ENCODE results near the gene SDHAF1.
A peak's percentile ranks its signal among the peaks of the same experiment; 100 is the strongest.
"Not testable (repeated sequence)": the region's sequence is repeated elsewhere in the genome, so short reads cannot be mapped to it uniquely, and the experiment has no call there.

GRCh38 chr19:36041092-36041491, 46.1 kb downstream of the SDHAF1 start:
- TF ChIP-seq POLR2A (IDR thresholded peaks at IDR 0.05; ENCODE audit: control extremely low read depth in 1 of 2, low read depth in 2 of 2, low read length in 2 of 2); EZH2 (IDR thresholded peaks at IDR 0.05; ENCODE audit: low read depth, low read length, severe bottlenecking); CTCF (IDR thresholded peaks at IDR 0.05; ENCODE audit: control extremely low read depth in 1 of 3, insufficient read depth in 1 of 3, low read depth in 1 of 3, low read length in 3 of 3); POLR2AphosphoS5 (IDR thresholded peaks at IDR 0.05; ENCODE audit: low read depth, low read length); TAF1 (IDR thresholded peaks at IDR 0.05; ENCODE audit: low read depth, low read length); CHD2 (IDR thresholded peaks at IDR 0.05; ENCODE audit: low read length); NRF1 (IDR thresholded peaks at IDR 0.05; ENCODE audit: low read depth, low read length); HDAC6 (IDR thresholded peaks at IDR 0.05; ENCODE audit: low read depth, low read length); HDAC2 (IDR thresholded peaks at IDR 0.05; ENCODE audit: borderline replicate concordance in 1 of 2, low read depth in 2 of 2, low read length in 2 of 2); JUN (IDR thresholded peaks at IDR 0.05; ENCODE audit: low read depth, low read length): not testable (repeated sequence)
- peak; percentile 92 for TF ChIP-seq CEBPB (IDR thresholded peaks at IDR 0.05; ENCODE audit: low read depth, low read length)

Data from H1 (cell line).